Transverse colon (tissue), 3 donors: ENCODE results near the gene PTPRN2.

Source experiments
- CTCF ChIP-seq, 5 experiments: fragments of 200-600 bp in 3 of 5; fragments of 450-650 bp in 2 of 5; sonication (generic) in 3 of 5; IDR thresholded peaks; 1 replicate in 2 of 5; 2 replicates in 3 of 5; pipeline ENCODE4 v1.5.1; 2016 to 2017; ENCODE audit warnings: antibody characterized with exemption in 5 of 5, inconsistent platforms in 3 of 5, mild to moderate bottlenecking in 2 of 5, moderate library complexity in 1 of 5
- POLR2A ChIP-seq: fragments of 450-650 bp; IDR thresholded peaks from one replicate; pipeline ENCODE4 v1.6.1; 2016; ENCODE audit warnings: antibody characterized with exemption, mild to moderate bottlenecking, moderate library complexity

GRCh38 chr7:157522954-157523353, 1064.7 kb downstream of the PTPRN2 start:
- TF ChIP-seq POLR2A (no peak), CTCF (IDR thresholded peaks at IDR 0.05) (no peak)
